ENCODE data around the gene ECI1. TPM values are rescaled to one million over a fixed set of nuclear protein-coding genes. Genes with fewer than 3 reads are reported as not detected.

ECI1 gene
- polyA plus RNA-seq, 3 donors, result 29.9 to 74.5 (median 52.3) TPM

GRCh38 chr16:2297506-2297860, 46.1 kb upstream of the ECI1 start:
- WGBS (ENCODE audit: insufficient coverage), result 95% methylated on average over 22 of the region's 22 CpGs
- Mint-ChIP-seq H3K27ac (no peak overlapping the region), H3K4me3 (no peak overlapping the region), H3K36me3 (no peaks in the 10 kb centered on the region), H3K27me3 (ENCODE audit: low read depth in 3 of 3) (peaks cover 0 to 5% (median 0%) of the 10 kb centered on the region in 3 donors), H3K4me1 (peaks cover 8% of the 10 kb centered on the region), H3K9me3 (no peaks in the 10 kb centered on the region)
- intact Hi-C loops (cut with micrococcal nuclease), result no loop called here
- no peaks in the 10 kb centered on the region for H3K27me3 ChIP-seq (ENCODE audit: control insufficient read depth in 2 of 2, insufficient read depth in 2 of 2, low read length in 2 of 2)
- H3K9ac ChIP-seq (ENCODE audit: insufficient read depth, low read length, poor library complexity, severe bottlenecking), result no peak overlapping the region
- H3K4me1 ChIP-seq (ENCODE audit: control insufficient read depth in 1 of 2, insufficient read depth in 2 of 2, low read length in 2 of 2), result peaks cover 0 to 6% of the 10 kb centered on the region in 2 donors
- no peaks in the 10 kb centered on the region for H4K20me1 ChIP-seq (ENCODE audit: insufficient read depth, low read length)
- no peaks in the 10 kb centered on the region for H3K36me3 ChIP-seq (replicated peaks in 1 of 2; ENCODE audit: control insufficient read depth in 1 of 2, insufficient read depth in 2 of 2, low read length in 2 of 2)
- TF ChIP-seq CTCF (IDR thresholded peaks at IDR 0.05), result no peak
- H3K27ac ChIP-seq (ENCODE audit: low read depth in 1 of 2, low read length in 2 of 2), result no peak overlapping the region
- no peak overlapping the region for H3K4me3 ChIP-seq (replicated peaks in 1 of 3; ENCODE audit: low read depth in 2 of 3, low read length in 3 of 3)
- no peak overlapping the region for H2AFZ ChIP-seq (ENCODE audit: insufficient read depth, low read depth, low read length, poor library complexity, severe bottlenecking)
- H3K79me2 ChIP-seq (ENCODE audit: insufficient read depth, low read length), result no peaks in the 10 kb centered on the region
- no peak for DNase-seq
- H3K4me2 ChIP-seq (replicated peaks; ENCODE audit: extremely low read depth, low read length, poor library complexity, severe bottlenecking), result no peak overlapping the region
- no peaks in the 10 kb centered on the region for H3K9me3 ChIP-seq (replicated peaks in 1 of 2; ENCODE audit: control insufficient read depth in 1 of 2, insufficient read depth in 1 of 2, low read length in 2 of 2)

GRCh38 chr16:2296661-2297505, 45.5 kb upstream of the ECI1 start:
- Mint-ChIP-seq H3K36me3 (no peaks in the 10 kb centered on the region), H3K4me3 (no peak overlapping the region), H3K9me3 (no peaks in the 10 kb centered on the region), H3K27ac (peak overlapping the region in 1 of 7 donors; percentile 10), H3K4me1 (peaks cover 8% of the 10 kb centered on the region), H3K27me3 (ENCODE audit: low read depth in 3 of 3) (peaks cover 0 to 5% (median 0%) of the 10 kb centered on the region in 3 donors)
- Histone ChIP-seq H3K4me1 (ENCODE audit: control insufficient read depth in 1 of 2, insufficient read depth in 2 of 2, low read length in 2 of 2) (peaks cover 0 to 6% of the 10 kb centered on the region in 2 donors), H4K20me1 (ENCODE audit: insufficient read depth, low read length) (no peaks in the 10 kb centered on the region), H3K9ac (ENCODE audit: insufficient read depth, low read length, poor library complexity, severe bottlenecking) (no peak overlapping the region), H3K27ac (ENCODE audit: low read depth in 1 of 2, low read length in 2 of 2) (no peak overlapping the region), H3K4me3 (replicated peaks in 1 of 3; ENCODE audit: low read depth in 2 of 3, low read length in 3 of 3) (no peak overlapping the region), H3K9me3 (replicated peaks in 1 of 2; ENCODE audit: control insufficient read depth in 1 of 2, insufficient read depth in 1 of 2, low read length in 2 of 2) (no peaks in the 10 kb centered on the region), H3K27me3 (ENCODE audit: control insufficient read depth in 2 of 2, insufficient read depth in 2 of 2, low read length in 2 of 2) (no peaks in the 10 kb centered on the region), H3K79me2 (ENCODE audit: insufficient read depth, low read length) (no peaks in the 10 kb centered on the region), H2AFZ (ENCODE audit: insufficient read depth, low read depth, low read length, poor library complexity, severe bottlenecking) (no peak overlapping the region), H3K4me2 (replicated peaks; ENCODE audit: extremely low read depth, low read length, poor library complexity, severe bottlenecking) (no peak overlapping the region), H3K36me3 (replicated peaks in 1 of 2; ENCODE audit: control insufficient read depth in 1 of 2, insufficient read depth in 2 of 2, low read length in 2 of 2) (no peaks in the 10 kb centered on the region)
- 89% methylated on average over 22 of the region's 23 CpGs for WGBS (ENCODE audit: insufficient coverage)
- intact Hi-C loops (cut with micrococcal nuclease), result no loop called here
- DNase-seq, result peak; percentile 1 to 23 (median 6)
- peak; percentile 22 for TF ChIP-seq CTCF (IDR thresholded peaks at IDR 0.05)
